Transverse colon (tissue), 4 donors: Measurements from ENCODE around the gene XXYLT1. TPM values are rescaled to one million over a fixed set of nuclear protein-coding genes. Genes with fewer than 3 reads are reported as not detected.

Source experiments
- DNase-seq: peaks from one replicate; pipeline ENCODE4 v3.0.0-alpha.2; 2019
- H3K27ac ChIP-seq, 4 donors: fragments of 200-600 bp; sonication (generic); 2 replicates each; pipeline ENCODE4 v1.5.1; 2016 to 2018; ENCODE audit warnings: inconsistent platforms in 4 of 4
- H3K27me3 ChIP-seq: fragments of 200-600 bp; sonication (generic); 2 replicates; pipeline ENCODE4 v1.5.1; 2017; ENCODE audit warnings: inconsistent platforms
- H3K36me3 ChIP-seq, 4 donors: fragments of 200-600 bp; sonication (generic); 2 replicates each; pipeline ENCODE4 v1.5.1; 2017 to 2019; ENCODE audit warnings: inconsistent platforms in 4 of 4
- H3K4me1 ChIP-seq, 4 donors: fragments of 200-600 bp; sonication (generic); 2 replicates each; pipeline ENCODE4 v1.5.1; 2017 to 2020; ENCODE audit warnings: inconsistent platforms in 4 of 4
- H3K4me3 ChIP-seq, 4 donors: fragments of 200-600 bp; sonication (generic); 1 replicate in 1 of 4; 2 replicates in 3 of 4; pipeline versions ENCODE4 v1.5.1 to v1.6.1; 2017 to 2019; ENCODE audit warnings: inconsistent platforms in 4 of 4
- H3K9me3 ChIP-seq, 2 donors: fragments of 200-600 bp; sonication (generic); 2 replicates each; pipeline ENCODE4 v1.5.1; 2017 to 2019; ENCODE audit warnings: inconsistent platforms in 2 of 2
- EP300 ChIP-seq: sonication (generic); formaldehyde crosslinking; IDR thresholded peaks from one replicate; pipeline ENCODE4 v1.6.1; 2017; ENCODE audit warnings: antibody characterized with exemption, low read depth
- POLR2A ChIP-seq: fragments of 450-650 bp; IDR thresholded peaks from one replicate; pipeline ENCODE4 v1.6.1; 2016; ENCODE audit warnings: antibody characterized with exemption, mild to moderate bottlenecking, moderate library complexity
- POLR2AphosphoS5 ChIP-seq, 3 donors: sonication (generic); formaldehyde crosslinking; IDR thresholded peaks; one replicate each; pipeline ENCODE4 v1.6.1; 2016; ENCODE audit warnings: antibody characterized with exemption in 3 of 3
- WGBS, 2 donors: methylation state at CpG; one replicate each; pipeline ENCODE4 v1.1.5; 2018; ENCODE audit warnings: low coverage in 1 of 2; 5-methylcytosine and 5-hydroxymethylcytosine counted together
- in situ Hi-C, 4 donors: fragments of 200-750 bp; cut with MboI; loops; one replicate each; pipeline versions ENCODE4 v1.15.0 to v1.15.1; 2017; ENCODE audit warnings: low sequenced_read_pairs in 3 of 4, low pct_ligation_motif_present in 1 of 4, low pct_unique_long_range_greater_than_20kb in 1 of 4
- intact Hi-C: fragments of 100-400 bp; cut with DNase I; formaldehyde crosslinking; loops from one replicate; pipeline ENCODE4 v1.15.1; 2023; ENCODE audit warnings: low total_unique reads
- total RNA-seq, 4 donors: library from RNA; depleted of rRNA; stranded (reverse); fragments of >200 nt; gene quantifications; one replicate each; pipeline ENCODE4 v1.1.0, GENCODE V29; 2016
- TF ChIP-seq, protein P1 (sequence below), 5 experiments: fragments of 200-600 bp in 3 of 5; fragments of 450-650 bp in 2 of 5; sonication (generic) in 3 of 5; IDR thresholded peaks; 1 replicate in 2 of 5; 2 replicates in 3 of 5; pipeline ENCODE4 v1.5.1; 2016 to 2017; ENCODE audit warnings: antibody characterized with exemption in 5 of 5, inconsistent platforms in 3 of 5, mild to moderate bottlenecking in 2 of 5, moderate library complexity in 1 of 5

The XXYLT1 gene
- total RNA-seq, 4 donors from 2014 or later, result 3.0 to 10.0 (median 5.9) TPM

- no peak for DNase-seq
- intact Hi-C loops, result no loop called here
- WGBS, 2 donors, result 89% methylated on average over 5 of the region's 5 CpGs; no CpG with 5 or more reads in 1 of the 2 donors
- peaks cover 0 to 5% of the 10 kb centered on the region in 2 donors for H3K9me3 ChIP-seq
- H3K4me1 ChIP-seq, result peaks cover 0 to 14% (median 4%) of the 10 kb centered on the region in 4 donors
- H3K36me3 ChIP-seq, result no peaks in the 10 kb centered on the region
- in situ Hi-C loops, result no loop called here
- H3K4me3 ChIP-seq, result no peak overlapping the region
- peak overlapping the region; percentile 3 to 57 (median 40) for H3K27ac ChIP-seq
- TF ChIP-seq EP300 (no peak), POLR2A (no peak), POLR2AphosphoS5 (IDR thresholded peaks at IDR 0.05) (no peak)
- TF ChIP-seq, protein P1, sequence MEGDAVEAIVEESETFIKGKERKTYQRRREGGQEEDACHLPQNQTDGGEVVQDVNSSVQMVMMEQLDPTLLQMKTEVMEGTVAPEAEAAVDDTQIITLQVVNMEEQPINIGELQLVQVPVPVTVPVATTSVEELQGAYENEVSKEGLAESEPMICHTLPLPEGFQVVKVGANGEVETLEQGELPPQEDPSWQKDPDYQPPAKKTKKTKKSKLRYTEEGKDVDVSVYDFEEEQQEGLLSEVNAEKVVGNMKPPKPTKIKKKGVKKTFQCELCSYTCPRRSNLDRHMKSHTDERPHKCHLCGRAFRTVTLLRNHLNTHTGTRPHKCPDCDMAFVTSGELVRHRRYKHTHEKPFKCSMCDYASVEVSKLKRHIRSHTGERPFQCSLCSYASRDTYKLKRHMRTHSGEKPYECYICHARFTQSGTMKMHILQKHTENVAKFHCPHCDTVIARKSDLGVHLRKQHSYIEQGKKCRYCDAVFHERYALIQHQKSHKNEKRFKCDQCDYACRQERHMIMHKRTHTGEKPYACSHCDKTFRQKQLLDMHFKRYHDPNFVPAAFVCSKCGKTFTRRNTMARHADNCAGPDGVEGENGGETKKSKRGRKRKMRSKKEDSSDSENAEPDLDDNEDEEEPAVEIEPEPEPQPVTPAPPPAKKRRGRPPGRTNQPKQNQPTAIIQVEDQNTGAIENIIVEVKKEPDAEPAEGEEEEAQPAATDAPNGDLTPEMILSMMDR (IDR thresholded peaks at IDR 0.05), result no peak
- H3K27me3 ChIP-seq, result no peaks in the 10 kb centered on the region
Observed at GRCh38 chr3:195196266-195196665, 74.7 kb downstream of the XXYLT1 start.

DNA sequence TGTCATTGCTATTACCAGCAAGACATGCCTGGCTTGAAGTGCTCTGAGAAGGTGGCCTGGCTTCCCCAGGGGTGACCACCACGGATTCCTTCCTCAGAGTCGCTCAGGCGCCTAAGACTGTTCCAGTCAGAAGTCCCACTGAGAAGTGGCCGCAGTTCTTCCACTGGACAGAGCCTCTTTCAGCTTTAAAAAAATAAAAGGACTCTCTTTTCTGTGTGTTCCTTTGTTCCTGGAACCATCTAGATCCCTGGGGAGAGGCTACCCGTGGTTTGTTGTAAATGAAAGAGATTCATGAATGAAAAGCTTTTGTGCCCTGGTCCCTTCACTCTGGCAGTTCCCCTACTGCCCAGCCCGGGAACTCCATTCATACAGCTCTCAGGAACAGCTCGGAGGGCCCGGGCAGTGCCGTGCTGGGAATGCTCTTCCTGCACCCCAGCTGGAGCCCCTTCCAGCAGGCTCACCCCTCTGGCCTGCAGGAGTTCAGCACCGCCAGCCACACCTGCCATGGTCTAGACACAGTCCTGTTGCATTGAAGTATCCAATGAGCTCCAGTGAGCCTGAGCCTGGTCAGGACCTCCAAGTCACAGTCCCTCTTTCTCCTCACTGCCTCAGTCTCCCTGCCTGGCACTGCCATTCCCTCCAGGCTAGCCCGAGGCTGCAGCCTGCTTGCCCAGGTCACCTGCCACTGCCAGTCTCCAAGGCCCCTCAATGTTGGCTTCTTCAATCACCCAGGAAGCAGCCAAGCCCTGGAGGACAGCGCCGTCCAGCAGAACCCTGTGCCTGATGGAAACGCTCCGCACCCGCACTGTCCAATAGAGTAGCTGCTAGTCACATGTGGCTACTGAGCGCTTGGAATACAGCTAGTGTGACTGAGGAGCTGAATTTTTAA is 75.4 kb downstream of the XXYLT1 start:
- WGBS, 2 donors, result 86% methylated on average over 16 of the region's 17 CpGs; no CpG with 5 or more reads in 1 of the 2 donors

GRCh38 chr3:195194559-195195206 is 76.3 kb downstream of the XXYLT1 start:
- DNase-seq, result no peak
- in situ Hi-C loops, result no loop called here
- Histone ChIP-seq H3K27me3 (no peaks in the 10 kb centered on the region), H3K9me3 (peaks cover 0 to 5% of the 10 kb centered on the region in 2 donors), H3K27ac (peak overlapping the region in 1 of 4 donors; percentile 31), H3K36me3 (no peaks in the 10 kb centered on the region), H3K4me3 (no peak overlapping the region), H3K4me1 (peaks cover 0 to 14% (median 4%) of the 10 kb centered on the region in 4 donors)
- TF ChIP-seq EP300, result no peak
- TF ChIP-seq, protein P1 (IDR thresholded peaks at IDR 0.05), result no peak
- no peak for TF ChIP-seq POLR2A
- no peak for TF ChIP-seq POLR2AphosphoS5 (IDR thresholded peaks at IDR 0.05)
- 40 to 48% methylated on average over 8 of the region's 8 CpGs for WGBS, 2 donors
- intact Hi-C loops, result no loop called here

More for the DNA sequence above, 75.4 kb downstream of the XXYLT1 start:
- H3K36me3 ChIP-seq, result no peaks in the 10 kb centered on the region
- H3K4me3 ChIP-seq, result no peak overlapping the region
- no peaks in the 10 kb centered on the region for H3K27me3 ChIP-seq
- TF ChIP-seq, protein P1 (IDR thresholded peaks at IDR 0.05), result no peak
- TF ChIP-seq POLR2AphosphoS5 (IDR thresholded peaks at IDR 0.05) (no peak), POLR2A (no peak), EP300 (no peak)
- peak overlapping the region; percentile 3 to 57 (median 40) for H3K27ac ChIP-seq
- H3K4me1 ChIP-seq, result peaks cover 0 to 14% (median 4%) of the 10 kb centered on the region in 4 donors
- in situ Hi-C loops (no loop called here), intact Hi-C loops (no loop called here)
- no peak for DNase-seq
- H3K9me3 ChIP-seq, result peaks cover 0 to 5% of the 10 kb centered on the region in 2 donors

GRCh38 chr3:195191580-195191979 is 79.4 kb downstream of the XXYLT1 start:
- peaks cover 0 to 15% (median 9%) of the 10 kb centered on the region in 4 donors for H3K4me1 ChIP-seq
- TF ChIP-seq POLR2A (no peak), EP300 (no peak), POLR2AphosphoS5 (IDR thresholded peaks at IDR 0.05) (no peak)
- TF ChIP-seq, protein P1 (IDR thresholded peaks at IDR 0.05), result no peak
- no peak for DNase-seq
- no peak overlapping the region for H3K27ac ChIP-seq
- in situ Hi-C loops, result no loop called here
- intact Hi-C loops, result no loop called here
- H3K36me3 ChIP-seq, result no peaks in the 10 kb centered on the region
- H3K27me3 ChIP-seq, result no peaks in the 10 kb centered on the region
- peaks cover 0 to 5% of the 10 kb centered on the region in 2 donors for H3K9me3 ChIP-seq
- no peak overlapping the region for H3K4me3 ChIP-seq
- WGBS, 2 donors, result 86 to 95% methylated on average over 1 of the region's 1 CpG
